Measurements from ENCODE around the gene MDH2. TPM values are rescaled to one million over a fixed set of nuclear protein-coding genes. Genes with fewer than 3 reads are reported as not detected.
"Not testable (repeated sequence)": the region's sequence is repeated elsewhere in the genome, so short reads cannot be mapped to it uniquely, and the experiment has no call there.

Gene MDH2
- total RNA-seq, 2 donors from 2014 or later, result 73.6 to 77.0 TPM

DNA sequence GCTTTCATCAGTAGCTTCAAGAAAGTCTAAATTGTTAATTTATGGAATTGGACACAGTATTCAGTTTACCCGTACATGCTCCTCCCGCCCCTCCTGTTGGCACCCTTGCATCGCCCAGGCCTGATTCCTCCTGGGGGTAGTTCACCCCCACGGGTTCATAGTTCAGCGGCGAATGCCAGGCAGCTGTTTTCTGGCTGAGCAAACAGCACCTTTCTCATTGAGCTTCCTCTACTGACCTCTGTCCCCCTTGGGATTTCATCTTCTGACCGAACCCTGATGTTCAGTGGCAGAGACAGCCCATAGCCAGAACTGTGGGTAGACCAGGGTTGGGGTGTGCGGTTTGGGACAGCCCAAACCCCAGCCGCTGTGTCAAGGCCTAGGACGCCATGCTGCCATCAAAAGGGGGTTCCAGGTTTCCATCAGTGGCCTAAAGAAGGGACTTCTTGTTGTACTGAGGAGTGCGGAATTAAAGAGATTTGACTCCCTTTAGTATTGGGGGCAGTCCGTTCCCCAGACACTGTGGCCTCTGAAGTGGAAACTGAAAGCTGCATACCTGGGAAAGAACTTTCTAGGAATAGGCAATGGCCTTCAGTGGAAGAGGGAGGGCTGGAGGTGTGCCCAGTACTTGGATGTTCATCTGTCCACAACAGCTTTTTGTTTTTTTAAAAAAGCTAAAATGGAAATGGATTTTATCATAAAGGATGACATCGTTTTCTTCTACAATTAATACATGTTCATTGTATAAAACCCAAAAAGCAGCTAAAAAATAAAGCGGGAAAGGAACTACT, 19.0 kb downstream of the MDH2 start:
- no peaks in the 10 kb centered on the region for H3K27me3 Mint-ChIP-seq
- H3K36me3 Mint-ChIP-seq (ENCODE audit: low read depth), result peaks cover 7% of the 10 kb centered on the region
- ATAC-seq (no peak), DNase-seq (no peak)
- H3K27ac Mint-ChIP-seq, result no peak overlapping the region
- no peak overlapping the region for H3K4me3 Mint-ChIP-seq
- no peaks in the 10 kb centered on the region for H3K9me3 ChIP-seq (ENCODE audit: control insufficient read depth, low read length, poor library complexity, severe bottlenecking)
- peaks cover 2% of the 10 kb centered on the region for H3K4me1 Mint-ChIP-seq

DNA sequence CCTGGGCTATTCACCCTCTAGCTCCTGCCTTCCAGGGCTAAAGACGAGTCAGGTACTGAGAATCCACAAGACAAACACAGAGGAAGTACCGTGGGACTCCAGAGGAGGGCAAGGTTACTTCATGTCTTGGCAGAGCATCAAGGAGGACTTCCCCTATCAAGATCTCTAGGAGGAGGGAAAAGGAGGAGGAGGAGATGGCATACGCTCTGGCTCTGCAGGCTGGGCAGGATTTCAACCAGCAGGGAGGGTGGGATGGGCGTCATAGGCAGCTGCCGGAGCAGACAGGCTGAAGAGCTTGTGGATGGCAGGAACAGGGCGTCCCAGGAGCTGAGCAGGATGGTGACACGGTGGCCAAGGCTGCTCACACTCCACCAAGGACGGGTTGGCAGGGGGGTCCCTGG, 21.3 kb downstream of the MDH2 start:
- no peaks in the 10 kb centered on the region for H3K4me1 Mint-ChIP-seq
- no peaks in the 10 kb centered on the region for H3K27me3 Mint-ChIP-seq
- H3K27ac Mint-ChIP-seq, result no peak overlapping the region
- H3K36me3 Mint-ChIP-seq (ENCODE audit: low read depth), result peaks cover 4% of the 10 kb centered on the region
- H3K9me3 ChIP-seq (ENCODE audit: control insufficient read depth, low read length, poor library complexity, severe bottlenecking), result no peaks in the 10 kb centered on the region
- ATAC-seq, result no peak
- no peak overlapping the region for H3K4me3 Mint-ChIP-seq
- no peak for DNase-seq

DNA sequence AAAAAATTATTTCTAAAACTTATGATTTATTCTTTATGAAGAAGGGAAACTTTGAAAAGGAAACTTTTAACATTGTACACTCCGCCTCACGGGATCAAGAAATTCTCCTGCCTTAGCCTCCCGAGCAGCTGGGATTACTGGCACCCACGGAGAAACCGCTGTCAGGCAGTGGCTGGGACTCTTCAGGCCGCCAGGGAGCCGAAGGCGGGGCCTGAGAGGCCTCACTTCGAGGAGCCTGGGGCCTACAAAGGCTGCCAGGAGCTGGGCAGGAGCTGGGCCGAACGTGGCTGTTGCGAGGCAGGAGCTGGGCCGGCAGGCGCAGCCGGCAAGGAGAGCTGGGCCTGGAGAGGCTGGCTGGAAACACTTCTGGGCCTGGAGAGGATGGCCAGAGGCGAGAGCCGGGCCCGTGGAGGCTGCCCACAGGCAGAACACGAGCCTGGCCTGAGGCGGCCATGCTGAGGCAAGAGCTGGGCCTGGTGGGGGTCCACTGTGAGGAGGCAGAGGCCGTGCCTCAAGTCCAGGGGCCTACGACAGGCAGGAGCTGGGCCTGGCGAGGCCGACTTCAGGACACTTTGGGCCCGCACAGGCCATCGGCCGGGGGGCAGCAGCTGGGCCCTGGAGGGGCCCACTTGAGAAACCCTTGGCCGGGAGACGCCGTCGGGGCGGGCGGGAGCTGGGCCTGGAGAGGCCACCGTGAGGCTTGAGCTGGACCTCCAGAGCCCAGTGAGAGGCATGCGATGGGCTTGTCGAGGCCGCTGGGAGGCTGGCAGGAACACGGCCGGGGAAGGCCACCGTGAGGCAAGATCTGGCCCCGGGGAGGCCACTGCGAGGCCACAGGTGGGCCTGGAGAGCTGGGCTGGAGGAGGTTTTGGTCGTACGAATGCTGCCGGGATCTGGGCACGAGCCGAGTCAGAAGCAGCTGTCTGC, 23.7 kb downstream of the MDH2 start:
- Mint-ChIP-seq H3K4me1 (no peaks in the 10 kb centered on the region), H3K27me3 (no peaks in the 10 kb centered on the region), H3K27ac (no peak overlapping the region), H3K4me3 (no peak overlapping the region), H3K36me3 (ENCODE audit: low read depth) (peaks cover 2% of the 10 kb centered on the region)
- ATAC-seq (no peak), DNase-seq (no peak)
- H3K9me3 ChIP-seq (ENCODE audit: control insufficient read depth, low read length, poor library complexity, severe bottlenecking), result no peaks in the 10 kb centered on the region

DNA sequence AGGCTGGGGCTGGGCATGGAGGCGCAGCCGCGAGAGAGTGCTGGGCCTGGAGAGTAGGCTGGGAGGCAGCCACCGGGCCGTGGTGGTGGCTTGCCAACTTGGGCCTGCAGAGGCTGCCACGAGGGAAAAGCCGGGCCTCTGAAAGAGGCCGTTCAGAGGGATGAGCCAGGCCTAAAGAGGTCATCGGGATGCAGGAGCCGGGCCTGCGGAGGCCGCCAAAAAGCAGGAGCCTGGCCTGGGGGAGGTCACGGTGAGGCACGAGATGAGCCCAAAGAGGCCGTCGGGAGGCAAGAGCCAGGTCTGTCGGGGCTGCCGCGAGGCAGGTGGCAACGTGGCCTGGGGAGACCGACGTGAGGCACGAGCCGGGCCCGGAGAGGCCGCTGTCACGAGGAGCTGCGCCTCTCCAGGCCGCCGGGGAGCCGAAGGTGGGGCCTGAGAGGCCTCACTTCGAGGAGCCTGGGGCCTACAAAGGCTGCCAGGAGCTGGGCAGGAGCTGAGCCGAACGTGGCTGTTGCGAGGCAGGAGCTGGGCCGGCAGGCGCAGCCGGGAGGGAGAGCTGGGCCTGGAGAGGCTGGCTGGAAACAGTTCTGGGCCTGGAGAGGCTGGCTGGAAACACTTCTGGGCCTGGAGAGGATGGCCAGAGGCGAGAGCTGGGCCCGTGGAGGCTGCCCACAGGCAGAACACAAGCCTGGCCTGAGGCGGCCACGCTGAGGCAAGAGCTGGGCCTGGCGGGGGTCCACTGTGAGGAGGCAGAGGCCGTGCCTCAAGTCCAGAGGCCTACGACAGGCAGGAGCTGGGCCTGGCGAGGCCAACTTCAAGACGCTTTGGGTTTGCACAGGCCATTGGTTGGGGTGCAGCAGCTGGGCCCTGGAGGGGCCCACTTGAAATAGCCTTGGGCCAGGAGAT, 24.6 kb downstream of the MDH2 start:
- Mint-ChIP-seq H3K27ac (no peak overlapping the region), H3K4me1 (peaks cover 4% of the 10 kb centered on the region), H3K27me3 (no peaks in the 10 kb centered on the region), H3K4me3 (no peak overlapping the region), H3K36me3 (ENCODE audit: low read depth) (no peaks in the 10 kb centered on the region)
- no peaks in the 10 kb centered on the region for H3K9me3 ChIP-seq (ENCODE audit: control insufficient read depth, low read length, poor library complexity, severe bottlenecking)
- ATAC-seq (no peak), DNase-seq (no peak)

DNA sequence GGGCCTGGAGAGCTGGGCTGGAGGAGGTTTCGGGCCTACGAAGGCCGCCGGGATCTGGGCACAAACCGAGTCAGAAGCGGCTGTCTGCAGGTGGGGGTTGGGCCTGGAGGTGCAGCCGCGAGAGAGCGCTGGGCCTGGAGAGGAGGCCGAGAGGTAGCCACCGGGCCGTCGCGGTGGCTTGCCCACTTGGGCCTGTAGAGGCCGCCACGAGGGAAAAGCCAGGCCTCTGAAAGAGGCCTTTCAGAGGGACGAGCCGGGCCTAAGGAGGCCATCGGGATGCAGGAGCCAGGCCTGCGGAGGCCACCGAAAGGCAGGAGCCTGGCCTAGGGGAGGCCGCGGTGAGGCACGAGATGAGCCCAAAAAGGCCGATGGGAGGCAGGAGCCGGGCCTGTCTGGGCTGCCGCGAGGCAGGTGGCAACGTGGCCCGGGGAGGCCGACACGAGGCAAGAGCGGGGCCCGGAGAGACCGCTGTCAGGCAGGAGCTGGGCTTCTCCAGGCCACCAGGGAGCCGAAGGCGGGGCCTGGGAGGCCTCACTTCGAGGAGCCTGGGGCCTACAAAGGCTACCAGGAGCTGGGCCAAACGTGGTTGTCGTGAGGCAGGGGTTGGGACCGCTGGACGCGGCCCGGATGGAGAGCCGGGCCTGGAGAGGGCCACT, 25.6 kb downstream of the MDH2 start:
- Mint-ChIP-seq H3K4me1 (peaks cover 8% of the 10 kb centered on the region), H3K27ac (no peak overlapping the region), H3K4me3 (no peak overlapping the region), H3K36me3 (ENCODE audit: low read depth) (no peaks in the 10 kb centered on the region), H3K27me3 (no peaks in the 10 kb centered on the region)
- no peak for ATAC-seq
- H3K9me3 ChIP-seq (ENCODE audit: control insufficient read depth, low read length, poor library complexity, severe bottlenecking), result no peaks in the 10 kb centered on the region
- DNase-seq, result no peak

DNA sequence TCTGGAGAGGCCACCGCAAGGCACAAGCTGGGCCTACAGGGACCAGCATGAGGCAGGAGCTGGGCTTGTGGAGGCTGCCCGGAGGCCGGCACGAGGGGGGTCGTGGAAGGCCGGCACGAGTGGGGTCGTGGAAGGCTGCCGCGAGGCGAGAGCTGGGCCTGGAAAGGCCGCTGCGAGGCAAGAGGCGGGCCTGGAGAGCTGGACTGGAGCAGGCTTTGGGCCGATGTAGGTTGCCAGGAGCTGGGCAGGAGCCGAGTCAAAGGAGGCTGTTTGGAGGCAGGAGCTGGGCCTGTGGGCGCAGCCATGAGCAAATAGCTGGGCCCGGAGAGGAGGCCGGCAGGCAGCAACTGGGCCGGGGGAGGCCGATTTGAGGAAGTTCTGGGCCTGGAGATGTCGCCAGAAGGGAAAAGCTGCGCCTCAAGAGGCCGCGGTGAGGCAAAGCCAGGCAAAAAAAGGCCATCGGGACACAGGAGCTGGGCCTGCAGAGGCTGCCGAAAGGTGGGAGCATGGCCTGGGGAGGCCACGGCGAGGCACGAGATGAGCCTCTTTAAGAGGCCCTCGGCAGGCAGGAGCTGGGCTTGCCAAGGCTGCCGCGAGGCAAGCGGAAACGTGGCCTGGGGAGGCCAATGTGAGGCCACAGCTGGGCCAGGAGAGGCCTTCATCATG, 26.5 kb downstream of the MDH2 start:
- Mint-ChIP-seq H3K36me3 (ENCODE audit: low read depth) (no peaks in the 10 kb centered on the region), H3K4me3 (no peak overlapping the region), H3K4me1 (peaks cover 8% of the 10 kb centered on the region), H3K27ac (no peak overlapping the region), H3K27me3 (no peaks in the 10 kb centered on the region)
- DNase-seq (no peak), ATAC-seq (no peak)
- H3K9me3 ChIP-seq (ENCODE audit: control insufficient read depth, low read length, poor library complexity, severe bottlenecking), result no peaks in the 10 kb centered on the region

DNA sequence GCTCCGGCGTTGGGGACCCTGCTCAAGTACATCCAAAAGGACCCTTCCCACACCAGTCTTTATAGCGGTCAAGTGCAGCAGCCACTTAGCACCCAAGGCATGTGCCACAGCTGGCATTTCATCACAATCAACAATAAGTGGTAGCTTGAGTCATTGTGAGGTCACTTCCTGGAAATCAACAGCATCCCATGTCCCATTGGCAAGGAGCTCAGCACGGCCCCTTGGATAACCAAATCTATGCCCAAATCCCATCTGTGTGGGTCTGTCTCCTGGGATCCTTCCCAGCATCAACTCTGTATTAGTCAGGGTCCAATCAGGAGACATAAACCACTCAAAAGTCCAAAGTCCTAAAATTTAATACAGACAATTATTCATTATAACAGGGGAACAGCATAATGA, 27.1 kb downstream of the MDH2 start:
- Mint-ChIP-seq H3K27me3 (peaks cover 2% of the 10 kb centered on the region), H3K27ac (no peak overlapping the region), H3K4me1 (peaks cover 10% of the 10 kb centered on the region), H3K36me3 (ENCODE audit: low read depth) (peaks cover 1% of the 10 kb centered on the region), H3K4me3 (no peak overlapping the region)
- DNase-seq (no peak), ATAC-seq (no peak)
- H3K9me3 ChIP-seq (ENCODE audit: control insufficient read depth, low read length, poor library complexity, severe bottlenecking), result no peaks in the 10 kb centered on the region

DNA sequence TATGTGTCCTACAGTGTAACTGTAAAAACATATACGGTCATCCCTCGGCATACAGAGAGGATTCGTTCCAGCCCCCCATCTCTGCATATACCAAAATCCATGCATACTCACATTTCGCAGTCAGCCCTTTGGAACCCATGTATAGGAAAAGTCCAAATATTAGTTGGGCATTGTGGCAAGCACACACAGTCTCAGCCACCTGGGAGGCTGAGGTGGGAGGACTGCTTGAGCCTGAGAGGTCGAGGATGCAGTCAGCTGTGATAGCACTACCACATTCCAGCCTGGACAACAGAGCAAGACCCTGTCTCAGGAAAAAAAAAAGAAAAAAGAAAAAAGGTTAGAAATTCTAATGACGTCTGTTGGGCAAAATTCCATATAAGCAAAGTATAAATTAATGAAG, 29.1 kb downstream of the MDH2 start:
- no peaks in the 10 kb centered on the region for H3K9me3 ChIP-seq (ENCODE audit: control insufficient read depth, low read length, poor library complexity, severe bottlenecking)
- Mint-ChIP-seq H3K27me3 (peaks cover 15% of the 10 kb centered on the region), H3K4me1 (peaks cover 15% of the 10 kb centered on the region), H3K36me3 (ENCODE audit: low read depth) (peaks cover 6% of the 10 kb centered on the region), H3K27ac (no peak overlapping the region), H3K4me3 (no peak overlapping the region)
- ATAC-seq, result no peak
- DNase-seq, result no peak

DNA sequence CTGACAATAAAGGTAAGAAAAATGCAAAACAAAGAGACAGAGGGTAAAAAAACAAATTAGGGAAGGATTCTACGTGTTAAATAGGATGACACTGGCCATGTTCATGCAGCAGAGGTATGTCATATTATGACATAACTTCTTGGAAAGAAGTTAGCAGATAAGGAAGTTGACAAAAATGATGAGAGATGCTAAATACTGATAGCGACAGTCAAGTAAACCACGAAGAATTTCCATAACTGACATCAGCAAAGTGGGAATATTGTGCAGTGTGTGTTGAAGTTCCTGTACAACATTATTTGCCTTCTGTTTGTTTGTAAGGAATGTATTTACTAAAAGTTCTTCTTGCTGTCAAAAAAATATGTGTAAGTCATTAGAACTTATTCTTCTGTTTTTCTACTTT, 29.5 kb downstream of the MDH2 start:
- ATAC-seq (no peak), DNase-seq (no peak)
- Mint-ChIP-seq H3K4me3 (no peak overlapping the region), H3K4me1 (peaks cover 15% of the 10 kb centered on the region), H3K27me3 (peaks cover 16% of the 10 kb centered on the region), H3K27ac (peak overlapping the region; percentile 32), H3K36me3 (ENCODE audit: low read depth) (peaks cover 6% of the 10 kb centered on the region)
- H3K9me3 ChIP-seq (ENCODE audit: control insufficient read depth, low read length, poor library complexity, severe bottlenecking), result no peaks in the 10 kb centered on the region

DNA sequence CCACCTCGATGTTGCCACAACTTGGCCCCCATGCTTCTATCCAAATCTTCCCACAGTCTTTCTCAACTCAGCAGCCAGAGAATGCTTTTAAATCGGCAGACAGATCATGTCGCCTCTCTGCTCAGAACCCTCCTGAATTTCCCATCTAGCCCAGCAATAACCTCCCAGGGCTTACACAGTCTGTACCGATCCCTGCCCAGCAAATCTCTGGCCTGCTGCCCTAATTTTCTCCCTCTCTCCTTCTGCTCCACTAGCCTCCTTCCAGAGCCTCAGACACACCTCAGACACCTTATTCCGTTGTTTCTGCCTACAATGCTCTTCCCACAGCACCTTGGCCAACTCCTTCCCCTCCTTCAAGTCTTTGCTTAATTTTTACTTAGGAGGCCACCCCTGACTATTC, 32.3 kb downstream of the MDH2 start:
- no peak for ATAC-seq
- DNase-seq, result no peak
- H3K4me1 Mint-ChIP-seq, result peaks cover 15% of the 10 kb centered on the region
- no peaks in the 10 kb centered on the region for H3K9me3 ChIP-seq (ENCODE audit: control insufficient read depth, low read length, poor library complexity, severe bottlenecking)
- peaks cover 16% of the 10 kb centered on the region for H3K27me3 Mint-ChIP-seq
- H3K27ac Mint-ChIP-seq, result peak overlapping the region; percentile 45
- H3K36me3 Mint-ChIP-seq (ENCODE audit: low read depth), result peaks cover 6% of the 10 kb centered on the region
- peak overlapping the region; percentile 34 for H3K4me3 Mint-ChIP-seq

DNA sequence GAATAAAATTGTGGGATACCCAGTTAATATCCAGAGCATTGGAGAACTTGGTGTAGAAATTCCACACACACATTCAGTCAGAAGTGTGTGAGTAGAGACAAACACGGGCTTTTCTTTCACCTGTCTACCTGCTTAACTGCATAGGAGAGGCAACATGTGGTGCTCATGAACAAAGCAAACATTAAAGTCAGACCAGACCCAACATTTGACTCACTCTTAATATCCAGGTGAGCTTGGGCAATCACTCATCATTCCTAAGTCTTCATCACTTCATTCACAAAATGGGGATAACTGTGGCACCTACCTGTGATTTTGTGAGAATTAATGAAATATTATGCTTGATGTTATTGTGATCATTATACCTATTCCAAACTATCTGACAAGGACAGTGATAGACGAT, 36.2 kb downstream of the MDH2 start:
- not testable (repeated sequence) for H3K27ac Mint-ChIP-seq, H3K4me1 Mint-ChIP-seq
- H3K27me3 Mint-ChIP-seq, result peaks cover 20% of the 10 kb centered on the region

DNA sequence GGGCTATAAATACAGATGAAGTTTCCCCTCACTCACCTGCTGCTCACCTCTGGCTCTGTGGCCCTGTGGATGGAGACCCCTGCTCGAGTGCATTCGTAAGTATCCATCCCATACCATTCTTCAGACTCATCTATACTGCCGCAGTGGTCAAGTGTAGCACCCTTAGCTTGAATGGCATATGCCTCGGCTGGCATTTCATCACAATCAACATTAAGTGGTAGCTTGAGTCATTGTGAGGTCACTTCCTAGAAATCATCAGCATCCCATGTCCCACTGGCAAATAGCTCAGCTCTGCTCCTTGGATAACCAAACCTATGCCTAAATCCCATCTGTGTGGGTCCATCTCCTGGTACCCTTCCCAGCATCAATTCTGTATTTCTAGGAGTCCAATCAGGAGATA, 38.2 kb downstream of the MDH2 start:
- DNase-seq (no peak), ATAC-seq (no peak)
- Mint-ChIP-seq H3K27me3 (peaks cover 18% of the 10 kb centered on the region), H3K4me1 (peaks cover 2% of the 10 kb centered on the region), H3K27ac (no peak overlapping the region), H3K36me3 (ENCODE audit: low read depth) (no peaks in the 10 kb centered on the region), H3K4me3 (no peak overlapping the region)
- H3K9me3 ChIP-seq (ENCODE audit: control insufficient read depth, low read length, poor library complexity, severe bottlenecking), result no peaks in the 10 kb centered on the region

More for the DNA sequence above, 36.2 kb downstream of the MDH2 start:
- H3K9me3 ChIP-seq (ENCODE audit: control insufficient read depth, low read length, poor library complexity, severe bottlenecking); H3K4me3 Mint-ChIP-seq; ATAC-seq; DNase-seq; H3K36me3 Mint-ChIP-seq (ENCODE audit: low read depth): not testable (repeated sequence)
